ENCODE results near the gene DOK4. TPM values are rescaled to one million over a fixed set of nuclear protein-coding genes. Genes with fewer than 3 reads are reported as not detected.

Gene DOK4
- total and polyA plus RNA-seq, 4 donors, result 7.8 to 24.6 (median 18.1) TPM

- Histone ChIP-seq H3K4me1 (ENCODE audit: control insufficient read depth in 4 of 4, insufficient read depth in 4 of 4, low read length in 3 of 4) (peaks cover 5 to 11% (median 7%) of the 10 kb centered on the region in 4 donors), H3K36me3 (ENCODE audit: control insufficient read depth in 4 of 4, insufficient read depth in 3 of 4, low read depth in 1 of 4, low read length in 3 of 4) (no peaks in the 10 kb centered on the region), H3K9me3 (ENCODE audit: control insufficient read depth in 4 of 4, low read length in 3 of 4) (no peaks in the 10 kb centered on the region), H3K27me3 (ENCODE audit: control insufficient read depth in 4 of 4, insufficient read depth in 4 of 4, low read length in 3 of 4) (no peaks in the 10 kb centered on the region), H3K27ac (ENCODE audit: low read depth in 1 of 2, low read length in 2 of 2) (no peak overlapping the region), H3K4me3 (ENCODE audit: low read depth in 1 of 3, low read length in 3 of 3) (no peak overlapping the region), H3K9ac (ENCODE audit: low read depth in 1 of 2, low read length in 2 of 2) (no peak overlapping the region)
- no peak for DNase-seq (ENCODE audit: low spot score)
- TF ChIP-seq ZBTB33 (IDR thresholded peaks at IDR 0.05), result no peak
- WGBS, result 87% methylated on average over 13 of the region's 13 CpGs
Measured at GRCh38 chr16:57497121-57497520, 10.8 kb upstream of the DOK4 start.

- Histone ChIP-seq H3K36me3 (ENCODE audit: control insufficient read depth in 4 of 4, insufficient read depth in 3 of 4, low read depth in 1 of 4, low read length in 3 of 4) (no peaks in the 10 kb centered on the region), H3K9me3 (ENCODE audit: control insufficient read depth in 4 of 4, low read length in 3 of 4) (no peaks in the 10 kb centered on the region), H3K27me3 (ENCODE audit: control insufficient read depth in 4 of 4, insufficient read depth in 4 of 4, low read length in 3 of 4) (no peaks in the 10 kb centered on the region), H3K9ac (ENCODE audit: low read depth in 1 of 2, low read length in 2 of 2) (no peak overlapping the region), H3K4me1 (ENCODE audit: control insufficient read depth in 4 of 4, insufficient read depth in 4 of 4, low read length in 3 of 4) (no peaks in the 10 kb centered on the region), H3K4me3 (ENCODE audit: low read depth in 1 of 3, low read length in 3 of 3) (no peak overlapping the region), H3K27ac (ENCODE audit: low read depth in 1 of 2, low read length in 2 of 2) (no peak overlapping the region)
- TF ChIP-seq RAD21 (IDR thresholded peaks at IDR 0.05) (no peak), GABPA (IDR thresholded peaks at IDR 0.05 in 1 of 2, conservative IDR thresholded peaks at IDR 0.05 in 1 of 2) (no peak), SP1 (IDR thresholded peaks at IDR 0.05) (no peak), YY1 (IDR thresholded peaks at IDR 0.05) (no peak), ZBTB33 (IDR thresholded peaks at IDR 0.05) (no peak), RXRA (IDR thresholded peaks at IDR 0.05) (no peak), CTCF (IDR thresholded peaks at IDR 0.05; ENCODE audit: low read depth, low read length, missing input control) (no peak), TAF1 (conservative IDR thresholded peaks at IDR 0.05) (no peak), FOXA2 (IDR thresholded peaks at IDR 0.05) (no peak), HNF4A (conservative IDR thresholded peaks at IDR 0.05) (no peak), FOXA1 (IDR thresholded peaks at IDR 0.05) (no peak), EGR1 (IDR thresholded peaks at IDR 0.05; ENCODE audit: low read depth in 2 of 2) (no peak), HNF4G (IDR thresholded peaks at IDR 0.05) (no peak), REST (IDR thresholded peaks at IDR 0.05) (no peak)
- no peak for DNase-seq (ENCODE audit: low spot score)
- WGBS, result 94% methylated on average over 4 of the region's 4 CpGs
Measured at GRCh38 chr16:57493767-57494166, 7.5 kb upstream of the DOK4 start.
